SK-N-SH treated with all-trans-retinoic acid at 6 μM for 48 hours (cell line): ENCODE results near the gene TCF12.

ENCODE experiments used
- ATAC-seq: fragments of 200-7000 bp; cut with Tn5 transposase; 3 replicates; pipeline ENCODE4 v1.9.1; 2020; ENCODE audit warnings: mild to moderate bottlenecking, moderate library complexity
- BACH2 ChIP-seq: fragments of 250-450 bp; sonication (Bioruptor Pico); IDR thresholded peaks from 2 replicates; pipeline ENCODE4 v1.9.0; 2021; ENCODE audit warnings: mild to moderate bottlenecking, borderline replicate concordance
- ESRRG ChIP-seq: fragments of 250-450 bp; sonication (Bioruptor Pico); IDR thresholded peaks from 2 replicates; pipeline ENCODE4 v1.6.1; 2021; ENCODE audit warnings: mild to moderate bottlenecking
- GLIS3 ChIP-seq: fragments of 250-450 bp; sonication (Bioruptor Pico); IDR thresholded peaks from 2 replicates; pipeline ENCODE4 v1.5.0; 2020; ENCODE audit warnings: mild to moderate bottlenecking, moderate library complexity
- OSR1 ChIP-seq: fragments of 250-450 bp; sonication (Bioruptor Pico); IDR thresholded peaks from 2 replicates; pipeline ENCODE4 v1.8.0; 2022; ENCODE audit warnings: moderate library complexity, mild to moderate bottlenecking, inconsistent platforms
- PATZ1 ChIP-seq: fragments of 250-450 bp; sonication (Bioruptor Pico); IDR thresholded peaks from 2 replicates; pipeline ENCODE4 v1.8.0; 2020; ENCODE audit warnings: mild to moderate bottlenecking, moderate library complexity, borderline replicate concordance
- RARB ChIP-seq: fragments of 250-450 bp; sonication (Bioruptor Pico); IDR thresholded peaks from 2 replicates; pipeline ENCODE4 v1.8.0; 2021; ENCODE audit warnings: mild to moderate bottlenecking, moderate library complexity
- SNAI2 ChIP-seq: fragments of 250-450 bp; sonication (Bioruptor Pico); IDR thresholded peaks from 2 replicates; pipeline ENCODE4 v1.5.0; 2020; ENCODE audit warnings: mild to moderate bottlenecking, moderate library complexity
- TOX ChIP-seq: fragments of 250-450 bp; sonication (Bioruptor Pico); IDR thresholded peaks from 2 replicates; pipeline ENCODE4 v1.8.0; 2021; ENCODE audit warnings: mild to moderate bottlenecking, moderate library complexity, borderline replicate concordance
- TSHZ2 ChIP-seq: fragments of 250-450 bp; sonication (Bioruptor Pico); IDR thresholded peaks from 2 replicates; pipeline ENCODE4 v1.5.0; 2020; ENCODE audit warnings: mild to moderate bottlenecking, moderate library complexity
- ZC3H10 ChIP-seq: fragments of 250-450 bp; sonication (Bioruptor Pico); IDR thresholded peaks from 2 replicates; pipeline ENCODE4 v1.5.1; 2021; ENCODE audit warnings: mild to moderate bottlenecking, moderate library complexity
- ZFP3 ChIP-seq: fragments of 250-450 bp; sonication (Bioruptor Pico); IDR thresholded peaks from 2 replicates; pipeline ENCODE4 v1.5.0; 2020; ENCODE audit warnings: mild to moderate bottlenecking, moderate library complexity
- ZFP30 ChIP-seq: fragments of 450-650 bp; formaldehyde crosslinking; IDR thresholded peaks from 2 replicates; pipeline ENCODE4 v1.5.0; 2022; ENCODE audit warnings: mild to moderate bottlenecking, moderate library complexity
- ZNF8 ChIP-seq: fragments of 450-650 bp; formaldehyde crosslinking; IDR thresholded peaks from 2 replicates; pipeline ENCODE4 v1.5.0; 2020; ENCODE audit warnings: mild to moderate bottlenecking, moderate library complexity
- TF ChIP-seq, protein P1 (sequence below): fragments of 250-450 bp; sonication (Bioruptor Pico); IDR thresholded peaks from 2 replicates; pipeline ENCODE4 v1.8.0; 2021; ENCODE audit warnings: low read depth, mild to moderate bottlenecking, moderate library complexity, borderline replicate concordance
- TF ChIP-seq, protein P2 (sequence below): fragments of 250-450 bp; sonication (Bioruptor Pico); IDR thresholded peaks from 2 replicates; pipeline ENCODE4 v1.5.1; 2021; ENCODE audit warnings: mild to moderate bottlenecking, moderate library complexity
- TF ChIP-seq, protein P3 (sequence below): fragments of 250-450 bp; sonication (Bioruptor Pico); IDR thresholded peaks from 2 replicates; pipeline ENCODE4 v1.5.1; 2020; ENCODE audit warnings: low read depth, mild to moderate bottlenecking, moderate library complexity

Gene TCF12

GRCh38 chr15:57203906-57204305 lies 285.5 kb downstream of the TCF12 start:
- TF ChIP-seq ESRRG (CRISPR knock-in tag), result no peak
- TF ChIP-seq SNAI2 (CRISPR knock-in tag), result no peak
- no peak for TF ChIP-seq RARB (CRISPR knock-in tag)
- TF ChIP-seq GLIS3, result no peak
- TF ChIP-seq ZNF8 (CRISPR knock-in tag), result no peak
- TF ChIP-seq, protein P1, sequence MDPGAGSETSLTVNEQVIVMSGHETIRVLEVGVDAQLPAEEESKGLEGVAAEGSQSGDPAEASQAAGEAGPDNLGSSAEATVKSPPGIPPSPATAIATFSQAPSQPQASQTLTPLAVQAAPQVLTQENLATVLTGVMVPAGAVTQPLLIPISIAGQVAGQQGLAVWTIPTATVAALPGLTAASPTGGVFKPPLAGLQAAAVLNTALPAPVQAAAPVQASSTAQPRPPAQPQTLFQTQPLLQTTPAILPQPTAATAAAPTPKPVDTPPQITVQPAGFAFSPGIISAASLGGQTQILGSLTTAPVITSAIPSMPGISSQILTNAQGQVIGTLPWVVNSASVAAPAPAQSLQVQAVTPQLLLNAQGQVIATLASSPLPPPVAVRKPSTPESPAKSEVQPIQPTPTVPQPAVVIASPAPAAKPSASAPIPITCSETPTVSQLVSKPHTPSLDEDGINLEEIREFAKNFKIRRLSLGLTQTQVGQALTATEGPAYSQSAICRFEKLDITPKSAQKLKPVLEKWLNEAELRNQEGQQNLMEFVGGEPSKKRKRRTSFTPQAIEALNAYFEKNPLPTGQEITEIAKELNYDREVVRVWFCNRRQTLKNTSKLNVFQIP (CRISPR knock-in tag), result no peak
- TF ChIP-seq, protein P2, sequence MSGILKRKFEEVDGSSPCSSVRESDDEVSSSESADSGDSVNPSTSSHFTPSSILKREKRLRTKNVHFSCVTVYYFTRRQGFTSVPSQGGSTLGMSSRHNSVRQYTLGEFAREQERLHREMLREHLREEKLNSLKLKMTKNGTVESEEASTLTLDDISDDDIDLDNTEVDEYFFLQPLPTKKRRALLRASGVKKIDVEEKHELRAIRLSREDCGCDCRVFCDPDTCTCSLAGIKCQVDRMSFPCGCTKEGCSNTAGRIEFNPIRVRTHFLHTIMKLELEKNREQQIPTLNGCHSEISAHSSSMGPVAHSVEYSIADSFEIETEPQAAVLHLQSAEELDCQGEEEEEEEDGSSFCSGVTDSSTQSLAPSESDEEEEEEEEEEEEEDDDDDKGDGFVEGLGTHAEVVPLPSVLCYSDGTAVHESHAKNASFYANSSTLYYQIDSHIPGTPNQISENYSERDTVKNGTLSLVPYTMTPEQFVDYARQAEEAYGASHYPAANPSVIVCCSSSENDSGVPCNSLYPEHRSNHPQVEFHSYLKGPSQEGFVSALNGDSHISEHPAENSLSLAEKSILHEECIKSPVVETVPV (CRISPR knock-in tag), result no peak
- no peak for TF ChIP-seq TOX (CRISPR knock-in tag)

DNA sequence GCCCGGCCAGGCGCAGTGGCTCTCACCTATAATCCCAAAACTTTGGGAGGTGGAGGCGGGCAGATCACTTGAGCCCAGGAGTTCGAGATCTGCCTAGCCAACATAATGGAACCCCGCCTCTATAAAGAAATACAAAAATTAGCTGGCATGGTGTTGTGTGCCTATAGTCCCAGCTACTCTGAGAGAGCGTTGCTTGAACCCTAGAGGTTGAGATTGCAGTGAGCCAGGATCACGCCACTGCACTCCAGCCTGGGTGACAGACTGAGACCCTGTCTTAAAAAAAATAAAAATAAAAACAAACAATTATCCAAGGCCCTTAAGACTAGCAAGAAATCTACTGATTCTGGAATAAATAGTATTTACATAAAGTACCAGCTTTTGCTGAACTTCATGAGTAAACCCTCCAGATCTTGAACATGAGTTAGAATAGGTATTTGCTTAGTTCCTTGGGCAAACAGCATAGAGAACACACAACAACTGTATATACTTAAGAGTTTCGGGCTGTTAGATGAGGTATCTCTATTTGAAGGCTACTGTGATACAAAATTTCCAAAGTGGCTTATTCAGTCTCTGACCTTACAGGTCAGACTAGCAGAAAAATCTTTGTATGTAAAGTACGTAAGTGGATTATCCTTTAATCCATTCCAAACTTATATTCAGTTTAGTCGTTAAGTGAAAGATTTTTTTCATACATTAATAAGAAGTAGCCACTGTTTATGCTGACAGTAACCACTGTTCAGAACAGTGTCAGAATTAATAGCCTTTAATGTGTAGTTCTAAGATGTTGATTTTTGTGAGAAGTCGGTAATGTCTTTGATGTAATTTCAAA lies 286.8 kb downstream of the TCF12 start:
- TF ChIP-seq ZFP3 (CRISPR knock-in tag) (no peak), ZC3H10 (CRISPR knock-in tag) (no peak), ZNF8 (CRISPR knock-in tag) (no peak), TSHZ2 (CRISPR knock-in tag) (no peak), BACH2 (CRISPR knock-in tag) (no peak)
- TF ChIP-seq, protein P2 (CRISPR knock-in tag), result no peak

More at GRCh38 chr15:57203906-57204305, 285.5 kb downstream of the TCF12 start:
- no peak for ATAC-seq

GRCh38 chr15:57205996-57206395 lies 287.6 kb downstream of the TCF12 start:
- TF ChIP-seq OSR1 (CRISPR knock-in tag), result no peak
- TF ChIP-seq ZC3H10 (CRISPR knock-in tag), result no peak
- TF ChIP-seq ZFP30 (CRISPR knock-in tag), result no peak
- TF ChIP-seq, protein P3, sequence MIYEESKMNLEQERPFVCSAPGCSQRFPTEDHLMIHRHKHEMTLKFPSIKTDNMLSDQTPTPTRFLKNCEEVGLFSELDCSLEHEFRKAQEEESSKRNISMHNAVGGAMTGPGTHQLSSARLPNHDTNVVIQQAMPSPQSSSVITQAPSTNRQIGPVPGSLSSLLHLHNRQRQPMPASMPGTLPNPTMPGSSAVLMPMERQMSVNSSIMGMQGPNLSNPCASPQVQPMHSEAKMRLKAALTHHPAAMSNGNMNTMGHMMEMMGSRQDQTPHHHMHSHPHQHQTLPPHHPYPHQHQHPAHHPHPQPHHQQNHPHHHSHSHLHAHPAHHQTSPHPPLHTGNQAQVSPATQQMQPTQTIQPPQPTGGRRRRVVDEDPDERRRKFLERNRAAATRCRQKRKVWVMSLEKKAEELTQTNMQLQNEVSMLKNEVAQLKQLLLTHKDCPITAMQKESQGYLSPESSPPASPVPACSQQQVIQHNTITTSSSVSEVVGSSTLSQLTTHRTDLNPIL (CRISPR knock-in tag), result no peak

More for the DNA sequence above, 286.8 kb downstream of the TCF12 start:
- ATAC-seq, result no peak

GRCh38 chr15:57213862-57214261 lies 295.4 kb downstream of the TCF12 start:
- no peak for TF ChIP-seq ZFP3 (CRISPR knock-in tag)
- no peak for TF ChIP-seq GLIS3
- TF ChIP-seq SNAI2 (CRISPR knock-in tag), result no peak
- TF ChIP-seq, all 23 proteins: peak for 0
- ATAC-seq, result peak; percentile 67

More at GRCh38 chr15:57205996-57206395, 287.6 kb downstream of the TCF12 start:
- ATAC-seq, result no peak

DNA sequence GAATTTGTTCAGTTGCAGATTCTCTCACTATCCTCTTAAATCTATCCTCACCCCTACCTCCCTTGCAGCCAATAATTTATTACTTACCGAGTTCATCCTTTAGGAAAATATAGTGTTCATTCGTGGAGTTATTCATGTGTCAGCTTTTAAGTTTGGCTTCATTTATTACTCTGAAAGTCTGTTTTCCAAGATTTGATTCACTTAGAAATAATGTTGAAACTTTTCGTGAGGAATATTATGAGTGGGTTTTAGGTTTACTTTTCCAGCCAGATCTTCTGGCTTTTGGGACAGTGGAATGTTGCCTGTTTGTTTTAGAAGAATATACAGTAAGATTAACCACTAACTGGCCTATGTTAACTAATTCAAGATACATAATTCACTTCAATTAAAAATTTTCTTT lies 296.9 kb downstream of the TCF12 start:
- TF ChIP-seq GLIS3 (no peak), OSR1 (CRISPR knock-in tag) (no peak), PATZ1 (CRISPR knock-in tag) (no peak)
- TF ChIP-seq, protein P3 (CRISPR knock-in tag), result no peak
- TF ChIP-seq, all 23 proteins: peak for 0
- ATAC-seq, result no peak
